ENCODE data around the gene ZDHHC8.

DNA sequence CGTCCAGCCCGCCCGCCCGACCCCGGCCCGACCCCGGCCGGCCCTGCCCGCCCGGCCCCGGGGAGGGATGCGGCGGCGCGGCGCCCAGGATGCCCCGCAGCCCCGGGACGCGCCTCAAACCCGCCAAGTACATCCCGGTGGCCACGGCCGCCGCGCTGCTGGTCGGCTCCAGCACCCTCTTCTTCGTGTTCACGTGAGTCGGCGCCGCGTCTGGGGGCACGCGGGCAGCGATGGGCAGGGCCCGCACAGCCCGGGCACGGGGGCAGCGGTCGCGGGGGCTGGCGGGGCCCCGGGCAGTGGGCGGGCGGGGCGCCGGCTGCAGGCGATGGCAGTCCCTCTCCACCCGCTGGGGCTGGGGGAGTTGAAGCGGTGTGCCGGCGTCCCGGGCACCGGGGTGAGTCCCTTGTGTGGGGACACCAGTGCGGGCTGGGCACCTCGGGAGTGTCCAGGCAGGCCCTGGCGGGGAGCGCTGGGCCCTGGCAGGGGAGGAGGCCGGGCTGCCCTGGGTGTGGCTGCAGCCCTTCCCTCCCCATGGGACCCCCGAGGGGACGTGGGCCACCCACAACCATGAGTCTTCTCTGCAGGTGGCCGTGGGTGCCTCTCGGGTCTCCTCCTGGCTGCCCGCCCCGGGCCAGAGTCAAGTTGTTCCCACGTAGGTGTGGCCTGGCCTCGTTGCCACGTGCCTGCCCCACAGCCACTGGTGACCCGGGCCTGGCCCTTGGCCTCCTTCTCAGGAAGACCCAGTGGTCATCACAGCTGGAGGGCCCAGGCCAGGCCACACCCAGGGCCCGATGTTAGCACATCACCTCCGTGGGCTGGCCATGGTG, 468 bp downstream of the ZDHHC8 start:
- TF ChIP-seq, protein P1, sequence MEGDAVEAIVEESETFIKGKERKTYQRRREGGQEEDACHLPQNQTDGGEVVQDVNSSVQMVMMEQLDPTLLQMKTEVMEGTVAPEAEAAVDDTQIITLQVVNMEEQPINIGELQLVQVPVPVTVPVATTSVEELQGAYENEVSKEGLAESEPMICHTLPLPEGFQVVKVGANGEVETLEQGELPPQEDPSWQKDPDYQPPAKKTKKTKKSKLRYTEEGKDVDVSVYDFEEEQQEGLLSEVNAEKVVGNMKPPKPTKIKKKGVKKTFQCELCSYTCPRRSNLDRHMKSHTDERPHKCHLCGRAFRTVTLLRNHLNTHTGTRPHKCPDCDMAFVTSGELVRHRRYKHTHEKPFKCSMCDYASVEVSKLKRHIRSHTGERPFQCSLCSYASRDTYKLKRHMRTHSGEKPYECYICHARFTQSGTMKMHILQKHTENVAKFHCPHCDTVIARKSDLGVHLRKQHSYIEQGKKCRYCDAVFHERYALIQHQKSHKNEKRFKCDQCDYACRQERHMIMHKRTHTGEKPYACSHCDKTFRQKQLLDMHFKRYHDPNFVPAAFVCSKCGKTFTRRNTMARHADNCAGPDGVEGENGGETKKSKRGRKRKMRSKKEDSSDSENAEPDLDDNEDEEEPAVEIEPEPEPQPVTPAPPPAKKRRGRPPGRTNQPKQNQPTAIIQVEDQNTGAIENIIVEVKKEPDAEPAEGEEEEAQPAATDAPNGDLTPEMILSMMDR (IDR thresholded peaks at IDR 0.05; ENCODE audit: low read depth, low read length) = no peak
- TF ChIP-seq POLR2A (IDR thresholded peaks at IDR 0.05; ENCODE audit: extremely low read depth, insufficient read length) = no peak
